Measurements from ENCODE around the gene WDCP.
A peak's percentile ranks its signal among the peaks of the same experiment; 100 is the strongest.

Gene WDCP

GRCh38 chr2:23992931-23993330, 54.3 kb downstream of the WDCP start:
- no peak overlapping the region for H3K4me3 ChIP-seq (ENCODE audit: low read depth, low read length)
- TF ChIP-seq CTCF (IDR thresholded peaks at IDR 0.05; ENCODE audit: low read depth, low read length) (no peak), MAX (IDR thresholded peaks at IDR 0.05; ENCODE audit: low read depth, low read length) (no peak), MYC (IDR thresholded peaks at IDR 0.05; ENCODE audit: low read depth, low read length) (no peak), POLR2A (IDR thresholded peaks at IDR 0.05; ENCODE audit: extremely low read depth, insufficient read length) (no peak)
- DNase-seq (ENCODE audit: low read depth), result no peak

GRCh38 chr2:23988371-23988770, 58.8 kb downstream of the WDCP start:
- no peak overlapping the region for H3K4me3 ChIP-seq (ENCODE audit: low read depth, low read length)
- no peak for TF ChIP-seq MAX (IDR thresholded peaks at IDR 0.05; ENCODE audit: low read depth, low read length)
- peak; percentile 14 for TF ChIP-seq CTCF (IDR thresholded peaks at IDR 0.05; ENCODE audit: low read depth, low read length)
- DNase-seq (ENCODE audit: low read depth), result peak; percentile 34
